ACHN (cell line): ENCODE results near the gene NR3C1.

Source experiments
- DNase-seq: peaks from one replicate; pipeline ENCODE4 v3.0.0-alpha.2; 2015
- in situ Hi-C: cut with HindIII; loops from 2 replicates; pipeline ENCODE4 v1.10.0; 2017; ENCODE audit warnings: low sequenced_read_pairs, low pct_ligation_motif_present, low pct_unique_long_range_greater_than_20kb

The NR3C1 gene

DNA sequence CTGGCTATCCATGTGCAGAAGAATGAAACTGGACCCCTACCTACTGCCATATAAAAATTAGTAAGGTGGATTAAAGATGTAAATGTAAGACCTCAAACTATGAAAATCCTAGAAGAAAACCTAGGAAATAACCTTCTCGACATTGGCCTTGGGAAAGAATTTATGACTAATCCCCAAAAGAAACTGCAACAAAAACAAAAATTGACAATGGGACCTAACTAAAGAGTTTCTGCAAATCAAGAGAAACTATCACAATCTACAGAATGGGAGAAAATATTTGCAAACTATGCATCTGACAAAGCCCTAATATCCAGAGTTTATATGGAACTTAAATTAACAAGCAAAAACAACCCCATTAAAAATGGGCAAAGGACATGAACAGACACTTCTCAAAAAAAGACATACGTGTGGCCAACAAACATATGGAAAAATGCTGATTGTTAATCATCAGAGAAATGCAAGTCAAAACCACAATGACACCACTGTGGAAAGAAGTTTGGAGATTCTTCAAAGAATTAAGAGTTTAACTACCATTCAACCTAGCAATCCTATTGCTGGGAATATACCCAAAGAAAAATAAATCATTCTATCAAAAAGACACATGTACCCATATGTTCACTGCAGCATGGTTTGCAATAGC is 98.5 kb downstream of the NR3C1 start:
- no peak for DNase-seq
- in situ Hi-C loops, result no loop called here

DNA sequence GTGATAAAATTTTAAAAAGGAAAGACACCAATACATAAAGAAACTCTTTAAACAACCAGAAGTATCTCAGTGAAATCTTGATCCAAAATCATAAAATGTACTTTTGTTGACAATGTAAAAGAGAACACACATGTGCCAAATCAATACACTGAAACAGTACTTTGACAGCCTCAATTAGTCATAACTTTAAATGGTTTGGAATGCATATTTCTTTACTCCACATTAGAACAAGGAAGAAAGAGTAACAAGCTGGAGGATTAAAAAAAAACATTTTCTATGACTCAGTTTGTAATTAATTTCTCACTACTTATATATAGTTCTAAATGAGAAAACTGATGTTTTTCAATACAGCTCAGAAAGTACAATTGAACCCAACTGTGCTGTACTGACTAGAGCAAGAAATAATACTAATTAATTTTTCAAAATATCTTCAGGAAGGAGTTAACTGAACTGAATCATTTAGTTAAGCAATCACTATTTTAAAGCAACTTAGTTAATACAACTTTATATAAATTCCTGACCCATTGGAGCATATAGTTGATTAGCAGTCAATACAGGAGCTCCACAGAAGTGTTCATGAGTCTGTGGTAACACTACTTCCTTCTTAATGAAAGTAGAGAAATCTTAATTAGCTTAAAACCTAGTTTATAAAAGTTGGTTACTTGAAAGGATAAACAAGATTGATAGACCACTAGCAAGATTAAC is 101.0 kb downstream of the NR3C1 start:
- no peak for DNase-seq
- in situ Hi-C loops, result no loop called here

DNA sequence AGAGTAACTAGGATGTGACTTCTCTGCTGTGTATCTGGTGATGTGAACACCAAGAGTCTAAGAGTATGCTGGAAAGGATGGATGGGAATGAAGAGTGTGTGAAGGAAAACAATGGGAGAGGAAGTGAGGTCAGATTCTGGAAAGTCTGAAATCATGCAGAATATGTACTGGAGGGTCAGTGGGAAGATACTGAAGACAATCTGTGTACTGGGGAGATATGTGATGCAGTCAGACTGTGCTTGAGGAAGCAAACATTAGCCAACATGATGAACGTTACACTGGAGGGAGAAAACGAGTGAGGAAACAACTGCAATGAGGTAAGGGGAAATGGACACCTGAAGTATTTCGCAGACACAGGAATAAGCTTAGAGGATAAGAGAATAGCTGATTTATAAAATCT is 105.7 kb downstream of the NR3C1 start:
- in situ Hi-C loops, result no loop called here
- no peak for DNase-seq

GRCh38 chr5:143290125-143290524 is 113.4 kb downstream of the NR3C1 start:
- in situ Hi-C loops, result no loop called here

GRCh38 chr5:143284521-143284920 is 119.0 kb downstream of the NR3C1 start:
- in situ Hi-C loops, result no loop called here

More at GRCh38 chr5:143290125-143290524, 113.4 kb downstream of the NR3C1 start:
- no peak for DNase-seq

DNA sequence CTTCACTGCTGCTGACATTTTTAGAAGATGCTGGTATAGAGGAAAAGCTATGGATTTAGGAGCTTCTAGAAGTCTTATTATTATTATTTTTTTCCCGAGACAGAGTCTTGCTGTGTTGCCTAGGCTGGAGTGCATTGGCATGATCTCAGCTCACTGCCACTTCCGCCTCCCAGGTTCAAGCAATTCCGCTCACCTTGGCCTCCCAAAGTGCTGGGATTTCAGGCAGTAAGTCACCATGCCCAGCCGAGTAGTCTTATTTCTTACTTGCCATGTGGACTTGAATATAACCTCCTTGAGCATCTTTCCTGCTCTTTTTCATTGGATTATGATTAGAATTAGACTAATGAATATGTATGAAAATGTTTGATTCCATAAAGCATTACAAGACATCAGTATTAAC is 119.5 kb downstream of the NR3C1 start:
- in situ Hi-C loops, result no loop called here
- no peak for DNase-seq

More at GRCh38 chr5:143284521-143284920, 119.0 kb downstream of the NR3C1 start:
- no peak for DNase-seq

DNA sequence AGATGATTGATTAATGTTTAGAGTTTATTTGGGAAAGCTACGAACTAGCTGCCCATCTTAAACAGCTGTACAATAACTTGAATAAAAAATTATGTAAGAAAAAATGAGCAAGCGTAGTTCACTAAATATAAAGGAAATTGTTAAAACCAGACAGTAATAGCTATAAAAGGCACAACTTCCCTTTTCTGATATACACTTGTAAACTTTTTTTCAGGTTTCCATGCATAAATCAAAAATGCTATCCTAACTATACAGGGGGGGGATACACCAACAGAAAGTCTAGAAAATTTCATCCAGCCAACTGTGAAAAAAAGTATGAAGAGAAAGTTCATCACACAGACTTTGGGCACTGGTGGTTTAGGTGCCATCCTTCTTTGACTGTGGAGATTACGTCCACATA is 122.3 kb downstream of the NR3C1 start:
- in situ Hi-C loops, result no loop called here
- DNase-seq, result no peak

DNA sequence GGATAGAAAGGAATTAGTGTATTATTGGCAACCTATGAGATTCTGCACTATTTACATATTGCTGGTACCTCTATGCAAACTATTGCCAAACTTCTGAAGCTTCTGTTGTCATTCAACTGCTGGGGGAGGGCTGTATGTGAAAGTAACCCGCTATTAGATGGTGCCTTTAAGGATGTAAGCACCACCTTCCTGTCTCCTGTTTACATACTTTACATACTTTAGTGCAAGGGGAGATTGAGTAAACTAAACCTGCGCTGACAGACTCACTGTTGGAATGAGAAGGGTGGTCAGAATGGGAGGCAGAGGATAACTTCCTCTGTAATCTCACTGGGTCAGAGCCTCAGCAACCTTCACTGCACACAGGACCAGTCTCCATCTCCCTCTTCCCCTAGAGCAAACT is 123.8 kb downstream of the NR3C1 start:
- no peak for DNase-seq
- in situ Hi-C loops, result no loop called here

- no peak for DNase-seq
- in situ Hi-C loops, result no loop called here
Observed at GRCh38 chr5:143277536-143277935, 126.0 kb downstream of the NR3C1 start.

DNA sequence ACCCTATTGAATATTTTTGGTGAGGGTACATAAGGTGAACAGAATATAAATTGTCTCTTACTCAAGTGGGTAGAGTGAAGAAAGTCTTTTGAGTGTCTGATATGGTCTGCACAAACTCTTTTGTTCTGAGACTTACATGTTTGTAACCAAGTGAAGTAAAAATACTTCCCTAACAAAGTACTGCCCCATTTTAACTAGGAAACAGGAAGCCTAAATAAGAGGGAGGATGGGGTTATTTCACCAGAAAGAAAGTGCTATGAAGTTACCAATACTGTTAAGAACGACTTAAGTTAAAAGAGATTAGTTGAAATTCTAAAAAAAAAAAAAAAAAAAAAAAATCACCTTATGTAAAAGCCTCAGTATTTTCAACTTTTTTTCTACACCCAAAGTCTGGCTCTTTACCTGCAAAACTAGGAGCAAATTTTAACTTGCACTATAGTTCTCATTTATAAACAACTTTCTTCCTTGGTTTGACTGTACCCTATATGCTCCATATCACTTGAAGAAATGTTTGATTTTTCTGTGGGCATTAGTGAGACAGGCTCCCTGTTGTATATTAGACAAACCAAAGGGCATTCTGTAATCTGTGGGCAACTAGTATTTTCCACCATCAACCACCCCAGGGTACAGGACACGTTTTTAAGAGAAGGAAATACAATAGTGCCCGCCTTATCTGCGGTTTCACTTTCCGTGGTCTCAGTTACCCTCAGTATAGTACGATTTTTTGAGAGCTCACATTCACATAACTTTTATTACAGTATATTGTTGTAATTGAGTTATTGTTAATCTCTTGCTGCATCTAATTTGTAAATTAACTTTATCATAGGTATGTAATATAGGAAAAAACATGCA is 127.7 kb downstream of the NR3C1 start:
- in situ Hi-C loops, result no loop called here
- DNase-seq, result no peak

DNA sequence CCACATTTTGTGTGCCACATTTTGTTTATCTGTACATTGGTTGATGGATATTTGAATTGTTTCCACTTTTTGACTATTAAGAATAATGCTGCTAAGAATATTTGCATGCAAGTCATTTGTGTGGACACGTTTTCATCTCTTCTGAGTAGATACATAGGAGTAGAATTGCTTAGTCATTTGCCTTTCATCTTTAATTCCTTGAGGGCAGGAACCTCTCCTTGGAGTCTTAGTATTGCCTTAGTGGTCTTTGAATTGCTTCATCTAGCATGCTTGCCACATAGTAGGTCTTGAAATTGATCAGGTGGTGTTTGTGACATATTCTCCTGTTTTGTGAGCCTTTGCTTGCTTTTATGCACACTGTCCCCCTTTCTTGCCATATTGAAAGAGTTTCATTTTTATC is 128.5 kb downstream of the NR3C1 start:
- DNase-seq, result no peak
- in situ Hi-C loops, result no loop called here

- no peak for DNase-seq
- in situ Hi-C loops, result no loop called here
Observed at GRCh38 chr5:143271431-143271830, 132.1 kb downstream of the NR3C1 start.

DNA sequence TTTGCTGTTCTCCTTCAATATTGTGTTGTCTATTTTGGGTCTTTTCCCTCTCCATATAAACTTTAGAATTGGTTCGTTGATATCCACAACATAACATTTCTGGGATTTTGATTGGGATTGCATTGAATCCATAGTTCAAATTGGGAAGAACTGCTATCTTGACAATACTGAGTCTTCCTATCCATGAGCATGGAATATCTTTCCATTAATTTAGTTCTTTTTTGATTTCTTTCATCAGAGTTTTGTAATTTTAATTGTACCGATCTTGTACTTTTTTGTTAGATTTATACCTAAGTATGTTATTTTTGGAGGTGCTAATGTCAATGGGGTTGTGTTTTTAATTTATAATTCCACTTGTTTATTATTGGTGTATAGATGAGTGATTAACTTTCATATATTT is 135.1 kb downstream of the NR3C1 start:
- no peak for DNase-seq
- in situ Hi-C loops, result no loop called here

GRCh38 chr5:143267186-143267585 is 136.3 kb downstream of the NR3C1 start:
- in situ Hi-C loops, result no loop called here
- no peak for DNase-seq

DNA sequence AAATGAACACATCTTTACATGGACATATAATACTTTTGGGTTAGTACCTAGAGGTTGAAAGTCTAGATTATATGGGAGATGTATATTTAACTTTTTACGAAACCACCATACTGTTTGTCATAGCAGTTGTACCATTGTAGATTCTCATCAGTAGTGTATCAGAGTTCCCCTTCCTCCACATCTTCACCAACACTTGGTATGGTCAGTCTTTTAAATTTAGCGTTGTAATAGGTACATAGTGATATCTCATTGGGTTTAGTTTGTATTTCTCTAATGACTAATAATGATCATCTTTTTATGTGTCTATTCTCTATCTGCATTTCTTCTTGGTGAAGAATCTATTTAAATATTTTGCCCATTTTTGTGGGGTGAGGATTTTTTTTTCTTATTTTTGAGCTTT is 137.5 kb downstream of the NR3C1 start:
- DNase-seq, result no peak
- in situ Hi-C loops, result no loop called here

DNA sequence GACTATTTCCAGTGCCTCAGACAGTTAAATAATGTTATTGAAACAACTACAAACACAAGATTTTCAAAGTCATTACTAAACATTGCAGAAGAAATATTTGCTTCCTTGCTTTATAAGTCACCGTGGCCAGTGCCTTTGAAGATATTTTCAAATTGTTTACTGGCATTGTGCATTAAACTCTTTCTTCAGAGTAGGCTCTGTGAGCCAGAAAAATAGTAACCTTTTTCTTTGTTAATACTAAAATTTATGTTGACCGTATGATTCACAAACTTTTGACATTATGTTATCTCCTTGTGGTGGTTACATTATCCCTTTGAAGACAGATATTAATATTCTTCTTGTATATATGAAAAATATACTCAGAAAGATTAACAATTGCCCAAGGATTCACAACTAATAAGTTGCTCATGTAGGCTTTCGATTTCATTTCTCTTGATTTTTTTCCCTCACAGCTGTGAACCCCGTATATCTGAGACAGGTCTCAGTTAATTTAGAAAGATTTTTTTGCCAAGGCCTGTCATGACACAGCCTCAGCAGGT is 140.1 kb downstream of the NR3C1 start:
- DNase-seq, result no peak
- in situ Hi-C loops, result no loop called here

- in situ Hi-C loops, result no loop called here
- DNase-seq, result peak; percentile 26
Observed at GRCh38 chr5:143262393-143263174, 140.9 kb downstream of the NR3C1 start.

- no peak for DNase-seq
Observed at GRCh38 chr5:143261748-143262392, 141.6 kb downstream of the NR3C1 start.

More at GRCh38 chr5:143261748-143262392, 141.6 kb downstream of the NR3C1 start:
- in situ Hi-C loops, result no loop called here
